Upper lobe of right lung (tissue), 1 donor: ENCODE measurements around the gene EDARADD. TPM values are rescaled to one million over a fixed set of nuclear protein-coding genes. Genes with fewer than 3 reads are reported as not detected.
"Not testable (repeated sequence)": the region's sequence is repeated elsewhere in the genome, so short reads cannot be mapped to it uniquely, and the experiment has no call there.

Source experiments
- ATAC-seq: fragments of 200-7000 bp; cut with Tn5 transposase; one replicate; pipeline ENCODE4 v1.9.1; 2020; ENCODE audit warnings: mild to moderate bottlenecking, moderate library complexity
- DNase-seq: peaks from one replicate; pipeline ENCODE4 v3.0.0-alpha.2; 2020
- H3K27ac ChIP-seq: fragments of 200-600 bp; one replicate; pipeline ENCODE4 v1.8.0; 2022
- H3K27me3 ChIP-seq: fragments of 200-600 bp; one replicate; pipeline ENCODE4 v1.8.0; 2022; ENCODE audit warnings: mild to moderate bottlenecking
- H3K36me3 ChIP-seq: fragments of 200-600 bp; one replicate; pipeline ENCODE4 v1.8.0; 2022
- H3K4me1 ChIP-seq: fragments of 200-600 bp; one replicate; pipeline ENCODE4 v1.8.0; 2022
- H3K4me3 ChIP-seq: fragments of 200-600 bp; one replicate; pipeline ENCODE4 v1.8.0; 2022; ENCODE audit warnings: mild to moderate bottlenecking
- H3K9me3 ChIP-seq: fragments of 200-600 bp; one replicate; pipeline ENCODE4 v1.8.0; 2022
- CTCF ChIP-seq: fragments of 200-600 bp; IDR thresholded peaks from one replicate; pipeline ENCODE4 v1.8.0; 2022; ENCODE audit warnings: antibody characterized with exemption
- intact Hi-C: fragments of 100-400 bp; cut with DNase I; formaldehyde crosslinking; loops from one replicate; pipeline ENCODE4 v1.11.0; 2022
- total RNA-seq: library from RNA; stranded (reverse); fragmentation: NEBNext Ultra II Directional; extraction: Animal tissue kit (Norgen Biotek cat#: 25700); gene quantifications from one replicate; pipeline ENCODE4 v1.2.1, GENCODE V29; 2021
- donor health status: DM: no; HTN: yes; CAD: no; lungs with severe emphysema.

EDARADD gene
- total RNA-seq, 1 donor from 2014 or later: 0.78 TPM

- TF ChIP-seq CTCF: peak; percentile 48
- H3K9me3 ChIP-seq: no peaks in the 10 kb centered on the region
- DNase-seq: no peak
- intact Hi-C loops: no loop called here
- ATAC-seq: peak; percentile 73
- H3K27ac ChIP-seq: no peak overlapping the region
- H3K27me3 ChIP-seq: no peaks in the 10 kb centered on the region
- no peaks in the 10 kb centered on the region for H3K36me3 ChIP-seq
- no peak overlapping the region for H3K4me3 ChIP-seq
- H3K4me1 ChIP-seq: no peaks in the 10 kb centered on the region
Measured at GRCh38 chr1:236451796-236452373, 57.8 kb downstream of the EDARADD start.

DNA sequence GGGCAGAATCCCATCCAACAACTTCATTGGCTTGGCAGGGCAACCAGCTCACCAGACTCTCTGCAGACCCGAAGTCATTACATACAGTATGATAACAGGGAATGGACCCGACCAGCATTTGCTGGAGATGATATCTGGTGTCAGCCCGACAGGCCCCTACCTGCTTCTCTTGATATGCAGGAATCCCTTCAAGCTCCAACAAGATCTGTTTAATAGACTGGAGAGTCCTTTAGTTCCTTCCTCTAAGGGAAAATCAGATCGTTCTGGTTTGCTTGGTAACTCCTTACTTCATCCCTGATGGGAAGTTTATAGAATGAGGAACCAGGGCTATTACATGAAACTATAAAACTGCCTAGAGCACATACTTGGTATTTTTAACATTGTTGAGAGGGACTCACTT lies 61.2 kb downstream of the EDARADD start:
- H3K4me1 ChIP-seq: no peaks in the 10 kb centered on the region
- no peak for TF ChIP-seq CTCF
- no peak for DNase-seq
- H3K9me3 ChIP-seq: no peaks in the 10 kb centered on the region
- ATAC-seq: peak; percentile 60
- no peak overlapping the region for H3K27ac ChIP-seq
- intact Hi-C loops: no loop called here
- H3K27me3 ChIP-seq: no peaks in the 10 kb centered on the region
- no peaks in the 10 kb centered on the region for H3K36me3 ChIP-seq
- no peak overlapping the region for H3K4me3 ChIP-seq

DNA sequence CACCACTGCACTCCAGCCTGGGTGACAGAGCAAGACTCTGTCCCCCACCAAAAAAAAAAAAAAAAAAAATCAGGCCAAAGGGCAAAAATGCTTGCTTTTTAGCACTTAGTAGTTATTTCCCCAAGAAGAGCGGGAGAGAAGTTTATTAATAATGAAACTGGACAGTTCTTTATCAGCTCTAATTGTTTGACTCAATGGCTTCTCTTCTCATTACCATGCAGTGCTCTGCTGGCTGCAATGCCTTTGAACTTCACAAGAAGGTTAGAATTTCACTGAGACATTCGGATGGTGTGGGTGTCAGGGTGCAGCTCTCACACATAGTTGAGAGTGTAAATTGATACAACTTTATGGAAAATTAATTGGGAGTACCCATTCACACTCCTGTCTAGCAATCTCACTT lies 63.7 kb downstream of the EDARADD start:
- H3K36me3 ChIP-seq: no peaks in the 10 kb centered on the region
- TF ChIP-seq CTCF: no peak
- H3K27ac ChIP-seq: no peak overlapping the region
- no peaks in the 10 kb centered on the region for H3K27me3 ChIP-seq
- ATAC-seq (no peak), DNase-seq (no peak)
- H3K9me3 ChIP-seq: no peaks in the 10 kb centered on the region
- H3K4me3 ChIP-seq: no peak overlapping the region
- intact Hi-C loops: no loop called here
- H3K4me1 ChIP-seq: no peaks in the 10 kb centered on the region

DNA sequence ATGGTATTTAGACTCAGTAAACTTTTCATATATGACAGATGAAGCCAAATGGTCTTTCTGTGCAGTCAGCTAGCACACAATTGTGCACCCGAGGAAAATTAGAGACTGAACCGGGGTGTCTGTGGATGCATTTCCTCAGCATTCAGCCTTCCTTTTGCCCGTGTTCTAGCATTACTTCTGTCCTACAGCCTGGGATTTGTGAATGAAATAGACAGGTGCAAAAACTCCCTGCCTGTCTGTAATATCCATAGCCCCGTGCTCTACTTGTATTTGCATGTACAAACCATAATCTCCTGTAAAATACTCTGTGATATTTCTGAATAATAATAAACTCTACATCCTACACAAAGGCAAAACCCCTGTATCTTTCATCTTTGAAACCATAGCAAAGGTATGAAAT lies 64.9 kb downstream of the EDARADD start:
- DNase-seq (no peak), ATAC-seq (no peak)
- Histone ChIP-seq H3K27me3 (no peaks in the 10 kb centered on the region), H3K4me1 (no peaks in the 10 kb centered on the region), H3K27ac (no peak overlapping the region), H3K4me3 (no peak overlapping the region), H3K9me3 (no peaks in the 10 kb centered on the region), H3K36me3 (no peaks in the 10 kb centered on the region)
- no peak for TF ChIP-seq CTCF
- intact Hi-C loops: no loop called here

- Histone ChIP-seq H3K9me3 (no peaks in the 10 kb centered on the region), H3K36me3 (no peaks in the 10 kb centered on the region), H3K4me3 (no peak overlapping the region), H3K27ac (no peak overlapping the region), H3K27me3 (no peaks in the 10 kb centered on the region), H3K4me1 (no peaks in the 10 kb centered on the region)
- DNase-seq (no peak), ATAC-seq (no peak)
- intact Hi-C loops: no loop called here
- no peak for TF ChIP-seq CTCF
Measured at GRCh38 chr1:236460103-236460502, 66.0 kb downstream of the EDARADD start.

GRCh38 chr1:236464197-236464596 lies 70.1 kb downstream of the EDARADD start:
- H3K4me3 ChIP-seq, DNase-seq, H3K36me3 ChIP-seq, H3K27ac ChIP-seq, ATAC-seq, H3K27me3 ChIP-seq, H3K4me1 ChIP-seq, intact Hi-C loops, H3K9me3 ChIP-seq: not testable (repeated sequence)
